Astrocyte (in vitro differentiated cells and primary cell): ENCODE data around the gene SHANK1. TPM values are rescaled to one million over a fixed set of nuclear protein-coding genes. Genes with fewer than 3 reads are reported as not detected.

Experiments used
- DNase-seq: peaks from one replicate; pipeline ENCODE4 v3.0.0-alpha.2; 2010; ENCODE audit warnings: low read depth
- FAIRE-seq: peaks from 2 replicates; lab custom pipeline; 2011; peaks lifted over from hg19 to GRCh38; lab: Jason Lieb, UNC
- H2AFZ ChIP-seq: 2 replicates; pipeline ENCODE4 v1.6.0; 2012; ENCODE audit warnings: low read depth, low read length, inconsistent platforms
- H3K27ac ChIP-seq: 2 replicates; pipeline ENCODE4 v1.5.1; 2011; ENCODE audit warnings: low read depth, low read length, inconsistent platforms
- H3K27me3 ChIP-seq: 2 replicates; pipeline ENCODE4 v1.6.0; 2011; ENCODE audit warnings: low read length, inconsistent platforms; ENCODE audit not compliant: insufficient read depth
- H3K36me3 ChIP-seq: 2 replicates; pipeline ENCODE4 v1.5.1; 2011; ENCODE audit warnings: low read length, inconsistent platforms; ENCODE audit not compliant: insufficient read depth
- H3K4me1 ChIP-seq: 2 replicates; pipeline ENCODE4 v1.5.1; 2011; ENCODE audit warnings: low read length, inconsistent platforms; ENCODE audit not compliant: insufficient read depth
- H3K4me2 ChIP-seq: 2 replicates; pipeline ENCODE4 v1.6.0; 2012; ENCODE audit warnings: low read length, inconsistent platforms
- H3K4me3 ChIP-seq: 2 replicates; pipeline ENCODE4 v1.5.1; 2011; ENCODE audit warnings: low read depth, mild to moderate bottlenecking, low read length, inconsistent platforms; ENCODE audit not compliant: insufficient read depth
- H3K79me2 ChIP-seq: 2 replicates; pipeline ENCODE4 v1.6.0; 2012; ENCODE audit warnings: mild to moderate bottlenecking, low read length, inconsistent platforms; ENCODE audit not compliant: insufficient read depth
- H3K9ac ChIP-seq: 2 replicates; pipeline ENCODE4 v1.6.0; 2012; ENCODE audit warnings: mild to moderate bottlenecking, low read length, inconsistent platforms
- H3K9me3 ChIP-seq: 2 replicates; pipeline ENCODE4 v1.5.1; 2012; ENCODE audit warnings: low read depth, mild to moderate bottlenecking, low read length, inconsistent platforms; ENCODE audit not compliant: insufficient read depth
- H4K20me1 ChIP-seq: 2 replicates; pipeline ENCODE4 v1.6.0; 2012; ENCODE audit warnings: low read length, inconsistent platforms; ENCODE audit not compliant: insufficient read depth
- H3K27ac Mint-ChIP-seq: one replicate; pipeline ENCODE4 v1.8.0; 2021; ENCODE audit warnings: mild to moderate bottlenecking, mixed read lengths; ENCODE audit not compliant: unreplicated experiment
- H3K27me3 Mint-ChIP-seq: one replicate; pipeline ENCODE4 v1.8.0; 2021; ENCODE audit warnings: low read depth, mixed read lengths; ENCODE audit not compliant: unreplicated experiment
- H3K36me3 Mint-ChIP-seq: one replicate; pipeline ENCODE4 v1.8.0; 2021; ENCODE audit warnings: low read depth, mixed read lengths; ENCODE audit not compliant: unreplicated experiment
- H3K4me1 Mint-ChIP-seq: one replicate; pipeline ENCODE4 v1.8.0; 2021; ENCODE audit warnings: low read depth, mixed read lengths; ENCODE audit not compliant: unreplicated experiment
- H3K4me3 Mint-ChIP-seq: one replicate; pipeline ENCODE4 v1.8.0; 2021; ENCODE audit warnings: mild to moderate bottlenecking, moderate library complexity, mixed read lengths; ENCODE audit not compliant: unreplicated experiment
- H3K9me3 Mint-ChIP-seq: one replicate; pipeline ENCODE4 v1.8.0; 2021; ENCODE audit warnings: mild to moderate bottlenecking, mixed read lengths; ENCODE audit not compliant: unreplicated experiment
- EZH2 ChIP-seq: IDR thresholded peaks from 2 replicates; pipeline ENCODE4 v1.6.1; 2012; ENCODE audit warnings: mild to moderate bottlenecking, low read length, inconsistent platforms; ENCODE audit not compliant: insufficient read depth
- total RNA-seq: library from RNA; stranded (reverse); gene quantifications from 2 replicates; pipeline ENCODE4 v1.2.1, GENCODE V29; 2021
- TF ChIP-seq, protein P1 (sequence below): IDR thresholded peaks from 2 replicates; pipeline ENCODE4 v1.5.1; 2011; ENCODE audit warnings: low read depth, mild to moderate bottlenecking, inconsistent platforms, low read length, moderate library complexity; ENCODE audit not compliant: insufficient read depth

The SHANK1 gene
- total RNA-seq, 1 donor from 2014 or later = not detected

DNA sequence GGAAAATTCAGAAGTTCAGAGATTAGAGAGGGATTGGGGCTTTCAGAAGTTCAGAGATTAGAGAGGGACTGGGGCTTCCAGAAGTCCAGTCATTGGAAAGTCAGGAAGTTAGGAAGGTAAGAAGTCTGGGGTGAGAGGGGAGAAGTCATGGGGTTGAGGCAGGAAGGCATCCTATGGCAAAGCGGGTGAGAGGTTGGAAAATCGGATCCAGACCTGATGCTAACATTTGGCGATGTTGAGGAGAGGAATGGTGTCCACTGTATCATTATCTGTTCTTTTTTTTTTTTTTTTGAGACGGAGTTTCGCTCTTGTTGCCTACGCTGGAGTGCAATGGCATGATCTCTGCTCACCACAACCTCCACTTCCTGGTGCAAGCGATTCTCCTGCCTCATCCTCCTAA is 91.1 kb downstream of the SHANK1 start:
- Histone ChIP-seq H3K9ac (no peak overlapping the region), H3K4me2 (no peak overlapping the region), H3K4me1 (no peaks in the 10 kb centered on the region), H3K79me2 (no peaks in the 10 kb centered on the region), H4K20me1 (no peaks in the 10 kb centered on the region), H3K27me3 (no peaks in the 10 kb centered on the region), H3K4me3 (no peak overlapping the region), H2AFZ (no peak overlapping the region), H3K27ac (no peak overlapping the region), H3K9me3 (peaks cover 4% of the 10 kb centered on the region), H3K36me3 (no peaks in the 10 kb centered on the region)
- Mint-ChIP-seq H3K36me3 (peaks cover 1% of the 10 kb centered on the region), H3K27me3 (no peaks in the 10 kb centered on the region), H3K4me1 (no peaks in the 10 kb centered on the region), H3K4me3 (no peak overlapping the region), H3K9me3 (peaks cover 27% of the 10 kb centered on the region), H3K27ac (no peak overlapping the region)
- FAIRE-seq = no peak
- no peak for DNase-seq
- TF ChIP-seq, protein P1, sequence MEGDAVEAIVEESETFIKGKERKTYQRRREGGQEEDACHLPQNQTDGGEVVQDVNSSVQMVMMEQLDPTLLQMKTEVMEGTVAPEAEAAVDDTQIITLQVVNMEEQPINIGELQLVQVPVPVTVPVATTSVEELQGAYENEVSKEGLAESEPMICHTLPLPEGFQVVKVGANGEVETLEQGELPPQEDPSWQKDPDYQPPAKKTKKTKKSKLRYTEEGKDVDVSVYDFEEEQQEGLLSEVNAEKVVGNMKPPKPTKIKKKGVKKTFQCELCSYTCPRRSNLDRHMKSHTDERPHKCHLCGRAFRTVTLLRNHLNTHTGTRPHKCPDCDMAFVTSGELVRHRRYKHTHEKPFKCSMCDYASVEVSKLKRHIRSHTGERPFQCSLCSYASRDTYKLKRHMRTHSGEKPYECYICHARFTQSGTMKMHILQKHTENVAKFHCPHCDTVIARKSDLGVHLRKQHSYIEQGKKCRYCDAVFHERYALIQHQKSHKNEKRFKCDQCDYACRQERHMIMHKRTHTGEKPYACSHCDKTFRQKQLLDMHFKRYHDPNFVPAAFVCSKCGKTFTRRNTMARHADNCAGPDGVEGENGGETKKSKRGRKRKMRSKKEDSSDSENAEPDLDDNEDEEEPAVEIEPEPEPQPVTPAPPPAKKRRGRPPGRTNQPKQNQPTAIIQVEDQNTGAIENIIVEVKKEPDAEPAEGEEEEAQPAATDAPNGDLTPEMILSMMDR = no peak
- no peak for TF ChIP-seq EZH2

DNA sequence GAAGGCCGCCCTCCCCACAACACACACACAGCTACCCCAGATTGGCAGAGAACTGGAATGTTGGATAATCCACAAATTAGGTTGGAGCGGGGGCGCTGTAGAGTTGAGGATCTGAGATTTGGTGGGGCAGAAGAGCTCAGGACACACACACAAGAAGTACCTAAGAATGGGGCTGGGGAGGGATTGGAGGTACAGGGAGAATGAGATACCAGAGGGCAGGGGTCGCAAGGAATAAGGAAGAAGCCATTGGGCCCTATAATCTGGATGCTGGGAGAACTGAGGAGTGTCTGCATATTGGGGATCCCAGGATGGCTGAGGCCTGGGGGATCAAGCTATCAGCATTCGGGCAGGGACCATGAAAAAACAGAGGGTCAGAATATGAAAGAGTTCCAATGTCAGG is 91.5 kb downstream of the SHANK1 start:
- Mint-ChIP-seq H3K4me1 (no peaks in the 10 kb centered on the region), H3K9me3 (peaks cover 27% of the 10 kb centered on the region), H3K4me3 (no peak overlapping the region), H3K36me3 (peaks cover 1% of the 10 kb centered on the region), H3K27ac (no peak overlapping the region), H3K27me3 (no peaks in the 10 kb centered on the region)
- no peak overlapping the region for H2AFZ ChIP-seq
- H3K27ac ChIP-seq = no peak overlapping the region
- no peaks in the 10 kb centered on the region for H3K36me3 ChIP-seq
- DNase-seq (no peak), FAIRE-seq (no peak)
- H3K9ac ChIP-seq = no peak overlapping the region
- no peaks in the 10 kb centered on the region for H3K79me2 ChIP-seq
- H4K20me1 ChIP-seq = no peaks in the 10 kb centered on the region
- no peak overlapping the region for H3K4me2 ChIP-seq
- peaks cover under 1% of the 10 kb centered on the region for H3K9me3 ChIP-seq
- no peaks in the 10 kb centered on the region for H3K27me3 ChIP-seq
- TF ChIP-seq EZH2 = no peak
- TF ChIP-seq, protein P1 = no peak
- H3K4me1 ChIP-seq = no peaks in the 10 kb centered on the region
- H3K4me3 ChIP-seq = no peak overlapping the region

DNA sequence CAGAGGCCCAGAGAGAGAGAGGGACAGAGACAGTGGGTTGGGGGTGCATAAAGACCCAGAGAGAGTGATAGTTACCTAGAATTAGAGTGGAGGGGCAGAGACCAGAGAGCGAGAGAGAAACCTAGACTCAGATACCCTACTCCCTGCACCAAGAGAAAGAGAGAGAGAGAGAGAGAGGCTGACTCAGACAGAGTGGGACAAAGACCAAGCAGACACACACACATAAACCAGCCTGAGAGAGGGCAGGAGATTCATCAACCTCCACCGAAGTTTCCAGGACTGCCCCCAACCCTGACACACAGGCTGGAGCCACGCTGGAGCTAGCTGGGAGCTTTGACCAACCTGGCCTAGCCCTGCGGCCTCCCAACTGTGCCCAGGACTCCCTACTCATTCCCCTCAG is 92.8 kb downstream of the SHANK1 start:
- Mint-ChIP-seq H3K4me1 (no peaks in the 10 kb centered on the region), H3K27me3 (no peaks in the 10 kb centered on the region), H3K36me3 (peaks cover 1% of the 10 kb centered on the region), H3K27ac (no peak overlapping the region), H3K9me3 (peaks cover 25% of the 10 kb centered on the region), H3K4me3 (no peak overlapping the region)
- Histone ChIP-seq H3K4me2 (no peak overlapping the region), H3K9ac (no peak overlapping the region), H3K27me3 (no peaks in the 10 kb centered on the region), H3K79me2 (no peaks in the 10 kb centered on the region), H2AFZ (no peak overlapping the region), H3K4me3 (no peak overlapping the region), H3K4me1 (no peaks in the 10 kb centered on the region), H3K27ac (no peak overlapping the region), H3K36me3 (no peaks in the 10 kb centered on the region), H4K20me1 (no peaks in the 10 kb centered on the region), H3K9me3 (no peaks in the 10 kb centered on the region)
- FAIRE-seq (no peak), DNase-seq (no peak)
- TF ChIP-seq EZH2 = no peak
- TF ChIP-seq, protein P1 = no peak
